ENCODE measurements around the gene CCN5. TPM values are rescaled to one million over a fixed set of nuclear protein-coding genes. Genes with fewer than 3 reads are reported as not detected.

Gene CCN5
- total RNA-seq, 1 experiment from 2014 or later: 0.20 TPM

GRCh38 chr20:44735816-44736169, 20.6 kb downstream of the CCN5 start:
- BruUV-seq (replicated peaks): no TSS peak
- peak overlapping the region; percentile 48 for H3K4me2 ChIP-seq
- peaks cover 6% of the 10 kb centered on the region for H3K9me3 ChIP-seq (ENCODE audit: insufficient read depth, low read depth)
- no peaks in the 10 kb centered on the region for H3K36me3 ChIP-seq (ENCODE audit: low read depth)
- TF ChIP-seq, protein P1, sequence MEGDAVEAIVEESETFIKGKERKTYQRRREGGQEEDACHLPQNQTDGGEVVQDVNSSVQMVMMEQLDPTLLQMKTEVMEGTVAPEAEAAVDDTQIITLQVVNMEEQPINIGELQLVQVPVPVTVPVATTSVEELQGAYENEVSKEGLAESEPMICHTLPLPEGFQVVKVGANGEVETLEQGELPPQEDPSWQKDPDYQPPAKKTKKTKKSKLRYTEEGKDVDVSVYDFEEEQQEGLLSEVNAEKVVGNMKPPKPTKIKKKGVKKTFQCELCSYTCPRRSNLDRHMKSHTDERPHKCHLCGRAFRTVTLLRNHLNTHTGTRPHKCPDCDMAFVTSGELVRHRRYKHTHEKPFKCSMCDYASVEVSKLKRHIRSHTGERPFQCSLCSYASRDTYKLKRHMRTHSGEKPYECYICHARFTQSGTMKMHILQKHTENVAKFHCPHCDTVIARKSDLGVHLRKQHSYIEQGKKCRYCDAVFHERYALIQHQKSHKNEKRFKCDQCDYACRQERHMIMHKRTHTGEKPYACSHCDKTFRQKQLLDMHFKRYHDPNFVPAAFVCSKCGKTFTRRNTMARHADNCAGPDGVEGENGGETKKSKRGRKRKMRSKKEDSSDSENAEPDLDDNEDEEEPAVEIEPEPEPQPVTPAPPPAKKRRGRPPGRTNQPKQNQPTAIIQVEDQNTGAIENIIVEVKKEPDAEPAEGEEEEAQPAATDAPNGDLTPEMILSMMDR (conservative IDR thresholded peaks at IDR 0.05): no peak
- no peak for TF ChIP-seq EZH2 (IDR thresholded peaks at IDR 0.05; ENCODE audit: low read depth)
- H3F3A ChIP-seq (ENCODE audit: insufficient read depth, low read depth): peaks cover 16% of the 10 kb centered on the region
- DNase-seq: no peak
- 0 out of 2 replicates have a peak overlapping the region, but pooled peaks have one; percentile 26 for H2AFZ ChIP-seq
- H3K27ac ChIP-seq: no peak overlapping the region
- no peaks in the 10 kb centered on the region for H4K20me1 ChIP-seq (ENCODE audit: insufficient read depth)
- peaks cover 24% of the 10 kb centered on the region for H3K4me1 ChIP-seq (replicated peaks; ENCODE audit: insufficient read depth)
- no peaks in the 10 kb centered on the region for H3K9me2 ChIP-seq (ENCODE audit: insufficient read depth)
- POLR2A ChIA-PET (ENCODE audit: unreplicated experiment): no interaction called here
- CTCF ChIA-PET: no interaction called here
- intact Hi-C loops (cut with micrococcal nuclease; ENCODE audit: unreplicated experiment): no loop called here
- H3K4me3 ChIP-seq: no peak overlapping the region
- no peaks in the 10 kb centered on the region for H3K79me2 ChIP-seq (ENCODE audit: low read depth)
- H3K27me3 ChIP-seq (ENCODE audit: insufficient read depth, low read depth): 0 out of 2 replicates have a peak, but pooled peaks cover 3% of the 10 kb centered on the region

- ChIA-PET CTCF (no interaction called here), POLR2A (ENCODE audit: unreplicated experiment) (no interaction called here)
- no TSS peak for BruUV-seq (replicated peaks)
- Histone ChIP-seq H3K9me3 (ENCODE audit: insufficient read depth, low read depth) (peaks cover 6% of the 10 kb centered on the region), H3K79me2 (ENCODE audit: low read depth) (no peaks in the 10 kb centered on the region), H3K4me2 (peak overlapping the region; percentile 48), H3K9me2 (ENCODE audit: insufficient read depth) (no peaks in the 10 kb centered on the region), H2AFZ (peak overlapping the region; percentile 28; the same call in 1 of the 2 replicates), H3K27me3 (ENCODE audit: insufficient read depth, low read depth) (peaks cover 8% of the 10 kb centered on the region; the same call in 1 of the 2 replicates), H3K27ac (no peak overlapping the region), H3K4me1 (replicated peaks; ENCODE audit: insufficient read depth) (peaks cover 20% of the 10 kb centered on the region), H3K36me3 (ENCODE audit: low read depth) (no peaks in the 10 kb centered on the region), H3K4me3 (no peak overlapping the region), H3F3A (ENCODE audit: insufficient read depth, low read depth) (peaks cover 12% of the 10 kb centered on the region), H4K20me1 (ENCODE audit: insufficient read depth) (no peaks in the 10 kb centered on the region)
- TF ChIP-seq, protein P1 (conservative IDR thresholded peaks at IDR 0.05): no peak
- TF ChIP-seq EZH2 (IDR thresholded peaks at IDR 0.05; ENCODE audit: low read depth): no peak
- DNase-seq: peak in 1 of 2 experiments; percentile 87
- intact Hi-C loops (cut with micrococcal nuclease; ENCODE audit: unreplicated experiment): no loop called here
These were observed 21.2 kb downstream of the CCN5 start for GRCh38 chr20:44736170-44737021.

- peaks cover 15% of the 10 kb centered on the region; the same call in 1 of the 2 replicates for H3K27me3 ChIP-seq (ENCODE audit: insufficient read depth, low read depth)
- peak overlapping the region; percentile 28; the same call in 1 of the 2 replicates for H2AFZ ChIP-seq
- H3K9me2 ChIP-seq (ENCODE audit: insufficient read depth): no peaks in the 10 kb centered on the region
- POLR2A ChIA-PET (ENCODE audit: unreplicated experiment): no interaction called here
- no peak for TF ChIP-seq EZH2 (IDR thresholded peaks at IDR 0.05; ENCODE audit: low read depth)
- TF ChIP-seq, protein P1 (conservative IDR thresholded peaks at IDR 0.05): no peak
- no peak overlapping the region for H3K4me3 ChIP-seq
- intact Hi-C loops (cut with micrococcal nuclease; ENCODE audit: unreplicated experiment): no loop called here
- peaks cover 15% of the 10 kb centered on the region for H3K4me1 ChIP-seq (replicated peaks; ENCODE audit: insufficient read depth)
- H3K9me3 ChIP-seq (ENCODE audit: insufficient read depth, low read depth): peaks cover 6% of the 10 kb centered on the region
- no peaks in the 10 kb centered on the region for H4K20me1 ChIP-seq (ENCODE audit: insufficient read depth)
- peak overlapping the region; percentile 48; the same call in 1 of the 2 replicates for H3K4me2 ChIP-seq
- H3K36me3 ChIP-seq (ENCODE audit: low read depth): no peaks in the 10 kb centered on the region
- no peak overlapping the region for H3K27ac ChIP-seq
- DNase-seq: no peak
- H3F3A ChIP-seq (ENCODE audit: insufficient read depth, low read depth): peaks cover 12% of the 10 kb centered on the region
- CTCF ChIA-PET: no interaction called here
- no peaks in the 10 kb centered on the region for H3K79me2 ChIP-seq (ENCODE audit: low read depth)
- BruUV-seq (replicated peaks): no TSS peak
These were observed 21.9 kb downstream of the CCN5 start for GRCh38 chr20:44737116-44737515.

Data from PC-9 (cell line).